ENCODE measurements around the gene PXMP2. TPM values are rescaled to one million over a fixed set of nuclear protein-coding genes. Genes with fewer than 3 reads are reported as not detected.

The PXMP2 gene
- polyA plus RNA-seq, 2 of the 4 experiments (the other 2 are of a cell fraction): 18.7 to 21.3 TPM

GRCh38 chr12:132703641-132704040 is 16.3 kb downstream of the PXMP2 start:
- Histone ChIP-seq H3K9me3 (peaks cover 9% of the 10 kb centered on the region; the same call in 2 of the 3 replicates), H3K4me2 (no peak overlapping the region), H3K4me1 (peaks cover 14% of the 10 kb centered on the region), H3K4me3 (no peak overlapping the region), H3K27ac (no peak overlapping the region)
- TF ChIP-seq ZFP36 (IDR thresholded peaks at IDR 0.05; ENCODE audit: borderline replicate concordance, partially characterized antibody) (no peak), USF2 (IDR thresholded peaks at IDR 0.05) (no peak), CBX2 (IDR thresholded peaks at IDR 0.05; ENCODE audit: borderline replicate concordance, low read depth) (no peak), HEYL (CRISPR knock-in tag; IDR thresholded peaks at IDR 0.05) (no peak), EHMT2 (IDR thresholded peaks at IDR 0.05; ENCODE audit: low read depth) (no peak), BHLHE40 (IDR thresholded peaks at IDR 0.05; ENCODE audit: low read depth, low read length) (no peak), ESRRA (IDR thresholded peaks at IDR 0.05; ENCODE audit: borderline replicate concordance, low read length) (no peak), ATOH8 (CRISPR knock-in tag; IDR thresholded peaks at IDR 0.05; ENCODE audit: low read depth) (no peak), JUN (IDR thresholded peaks at IDR 0.05) (no peak), NPAS2 (CRISPR knock-in tag; IDR thresholded peaks at IDR 0.05; ENCODE audit: borderline replicate concordance) (no peak), GATA3 (IDR thresholded peaks at IDR 0.05; ENCODE audit: borderline replicate concordance) (no peak)
- CTCF ChIA-PET: interaction anchor here (1.4 to 2.0 kb wide), 2 partner anchors 9 to 65 kb away, joined by 3 to 5 read pairs; no protein-coding TSS in a partner anchor
- no peak for FAIRE-seq
- WGBS (ENCODE audit: missing lambda C conversion rate): 96% methylated on average over 9 of the region's 9 CpGs
- POLR2A ChIA-PET: no interaction called here
- ATAC-seq: no peak
- DNase-seq (ENCODE audit: low read depth in 1 of 2, low spot score in 1 of 2): no peak

GRCh38 chr12:132707241-132707640 is 19.9 kb downstream of the PXMP2 start:
- Histone ChIP-seq H3K4me2 (no peak overlapping the region), H3K27ac (no peak overlapping the region), H3K9me3 (peaks cover 9% of the 10 kb centered on the region; the same call in 2 of the 3 replicates), H3K4me3 (no peak overlapping the region), H3K4me1 (no peaks in the 10 kb centered on the region)
- POLR2A ChIA-PET: no interaction called here
- CTCF ChIA-PET: interaction anchor here (2.4 kb wide), 1 partner anchor 11 kb away, joined by 8 read pairs; no protein-coding TSS in a partner anchor
- FAIRE-seq: no peak
- no peak for ATAC-seq
- WGBS (ENCODE audit: missing lambda C conversion rate): 100% methylated on average over 6 of the region's 6 CpGs
- TF ChIP-seq CBX8 (IDR thresholded peaks at IDR 0.05): no peak
- TF ChIP-seq SREBF2 (IDR thresholded peaks at IDR 0.05): no peak
- TF ChIP-seq EP300 (IDR thresholded peaks at IDR 0.05): no peak
- TF ChIP-seq HOXB5 (CRISPR knock-in tag; IDR thresholded peaks at IDR 0.05): no peak
- TF ChIP-seq RFX5 (IDR thresholded peaks at IDR 0.05): no peak
- no peak for TF ChIP-seq JUN (IDR thresholded peaks at IDR 0.05)
- TF ChIP-seq PHF8 (IDR thresholded peaks at IDR 0.05; ENCODE audit: borderline replicate concordance, low read depth): no peak
- TF ChIP-seq JUNB (IDR thresholded peaks at IDR 0.05): no peak
- no peak for TF ChIP-seq ZC3H11A (IDR thresholded peaks at IDR 0.05)
- TF ChIP-seq BHLHE40 (IDR thresholded peaks at IDR 0.05; ENCODE audit: low read depth, low read length): no peak
- no peak for TF ChIP-seq TFCP2L1 (CRISPR knock-in tag; IDR thresholded peaks at IDR 0.05)
- no peak for TF ChIP-seq ELK1 (IDR thresholded peaks at IDR 0.05; ENCODE audit: low read depth, low read length)
- TF ChIP-seq CTCF (IDR thresholded peaks at IDR 0.05): no peak
- TF ChIP-seq HES2 (IDR thresholded peaks at IDR 0.05): no peak
- TF ChIP-seq REST (IDR thresholded peaks at IDR 0.05): no peak
- no peak for TF ChIP-seq KDM1A (IDR thresholded peaks at IDR 0.05; ENCODE audit: low read depth)
- DNase-seq (ENCODE audit: low read depth in 1 of 2, low spot score in 1 of 2): no peak
